ENCODE data around the gene HEPHL1.
A peak's percentile ranks its signal among the peaks of the same experiment; 100 is the strongest.

The HEPHL1 gene

DNA sequence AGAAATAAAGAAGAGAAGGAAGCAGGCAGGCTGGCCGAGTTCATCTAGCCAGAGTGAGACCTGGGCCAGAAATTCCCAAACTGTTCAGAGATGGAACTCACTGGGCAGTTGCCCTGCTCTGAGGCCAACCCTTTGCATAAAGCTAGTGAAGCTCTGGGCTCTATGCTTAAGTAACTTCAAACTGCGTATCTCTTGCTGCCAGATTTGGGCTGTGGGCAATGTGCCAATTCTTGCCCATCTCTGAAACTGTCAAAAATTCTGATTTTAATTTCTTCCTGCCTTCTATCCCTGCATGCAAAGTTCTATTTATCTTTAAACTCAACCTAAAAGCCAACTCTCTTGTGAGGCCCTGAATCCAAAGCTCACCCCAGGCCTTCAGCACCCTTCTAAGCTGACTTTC, 36.2 kb upstream of the HEPHL1 start:
- H3K4me3 ChIP-seq (replicated peaks in 1 of 2; ENCODE audit: low read depth in 2 of 2, low read length in 2 of 2), result no peak overlapping the region
- DNase-seq (ENCODE audit: low read depth in 2 of 2), result no peak
- TF ChIP-seq, protein P1, sequence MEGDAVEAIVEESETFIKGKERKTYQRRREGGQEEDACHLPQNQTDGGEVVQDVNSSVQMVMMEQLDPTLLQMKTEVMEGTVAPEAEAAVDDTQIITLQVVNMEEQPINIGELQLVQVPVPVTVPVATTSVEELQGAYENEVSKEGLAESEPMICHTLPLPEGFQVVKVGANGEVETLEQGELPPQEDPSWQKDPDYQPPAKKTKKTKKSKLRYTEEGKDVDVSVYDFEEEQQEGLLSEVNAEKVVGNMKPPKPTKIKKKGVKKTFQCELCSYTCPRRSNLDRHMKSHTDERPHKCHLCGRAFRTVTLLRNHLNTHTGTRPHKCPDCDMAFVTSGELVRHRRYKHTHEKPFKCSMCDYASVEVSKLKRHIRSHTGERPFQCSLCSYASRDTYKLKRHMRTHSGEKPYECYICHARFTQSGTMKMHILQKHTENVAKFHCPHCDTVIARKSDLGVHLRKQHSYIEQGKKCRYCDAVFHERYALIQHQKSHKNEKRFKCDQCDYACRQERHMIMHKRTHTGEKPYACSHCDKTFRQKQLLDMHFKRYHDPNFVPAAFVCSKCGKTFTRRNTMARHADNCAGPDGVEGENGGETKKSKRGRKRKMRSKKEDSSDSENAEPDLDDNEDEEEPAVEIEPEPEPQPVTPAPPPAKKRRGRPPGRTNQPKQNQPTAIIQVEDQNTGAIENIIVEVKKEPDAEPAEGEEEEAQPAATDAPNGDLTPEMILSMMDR (IDR thresholded peaks at IDR 0.05; ENCODE audit: low read depth, low read length), result no peak

DNA sequence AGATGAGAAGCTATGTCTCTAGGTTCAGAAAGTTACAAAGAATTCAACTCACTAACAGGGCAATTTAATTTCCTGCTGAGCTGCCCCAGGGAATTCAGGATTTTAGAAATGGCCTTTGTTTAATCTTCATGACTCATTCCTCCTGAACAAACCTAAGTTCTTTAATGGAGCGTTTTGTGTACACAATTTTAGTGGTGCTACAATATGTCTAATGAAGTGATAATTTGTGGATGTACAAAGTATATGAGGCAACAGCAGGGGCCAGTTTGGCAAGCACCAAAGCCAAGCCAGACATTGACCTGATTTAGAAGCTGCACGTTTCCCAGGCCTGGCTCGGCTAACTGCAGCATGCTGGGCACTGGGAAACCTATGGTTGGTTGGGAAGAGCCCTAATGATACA, 34.4 kb upstream of the HEPHL1 start:
- TF ChIP-seq, protein P1 (IDR thresholded peaks at IDR 0.05; ENCODE audit: low read depth, low read length), result no peak
- peak; percentile 12 to 63 for DNase-seq (ENCODE audit: low read depth in 2 of 2)

DNA sequence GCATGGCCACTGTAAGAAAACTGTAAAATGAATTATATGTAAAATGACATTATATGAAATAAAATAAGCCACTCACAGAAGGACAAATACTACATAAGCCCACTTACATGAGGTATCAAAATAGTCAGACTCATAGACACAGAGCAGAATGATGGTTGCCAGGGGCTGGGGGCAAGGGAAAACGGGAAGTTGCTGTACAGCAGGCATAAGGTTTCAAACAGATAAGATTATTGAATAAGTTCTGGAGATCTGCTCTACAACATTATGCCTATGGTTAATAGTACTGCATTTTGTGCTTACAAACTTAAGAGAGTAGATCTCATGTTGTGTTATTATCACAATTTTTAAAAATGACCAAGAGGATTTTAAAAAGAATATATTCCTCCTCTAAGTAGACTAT, 32.7 kb upstream of the HEPHL1 start:
- TF ChIP-seq, protein P1 (IDR thresholded peaks at IDR 0.05; ENCODE audit: low read depth, low read length), result no peak
- H3K4me3 ChIP-seq (replicated peaks in 1 of 2; ENCODE audit: low read depth in 2 of 2, low read length in 2 of 2), result no peak overlapping the region
- no peak for DNase-seq (ENCODE audit: low read depth in 2 of 2)

More for the DNA sequence above, 34.4 kb upstream of the HEPHL1 start:
- no peak overlapping the region for H3K4me3 ChIP-seq (replicated peaks in 1 of 2; ENCODE audit: low read depth in 2 of 2, low read length in 2 of 2)

DNA sequence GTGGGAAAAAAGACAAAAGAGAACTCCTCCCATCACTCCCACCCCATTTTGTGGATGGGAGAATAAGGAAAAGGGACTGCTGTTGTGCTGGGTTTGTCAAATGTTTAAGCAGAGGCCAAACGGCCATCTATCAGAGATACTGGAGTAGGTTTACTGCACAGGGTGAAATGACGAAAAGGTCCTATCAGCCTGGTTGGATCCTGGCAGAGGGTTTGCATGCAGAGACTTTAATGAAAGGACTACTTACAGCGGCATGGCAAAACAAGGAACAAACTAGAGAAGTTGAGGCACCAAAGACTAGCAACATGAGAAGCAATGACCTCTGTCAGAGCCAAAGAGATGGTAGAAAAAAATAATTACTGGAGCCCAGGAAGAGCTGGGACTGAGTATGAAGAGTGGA, 32.2 kb upstream of the HEPHL1 start:
- DNase-seq (ENCODE audit: low read depth in 2 of 2), result no peak
- H3K4me3 ChIP-seq (replicated peaks in 1 of 2; ENCODE audit: low read depth in 2 of 2, low read length in 2 of 2), result no peak overlapping the region
- TF ChIP-seq, protein P1 (IDR thresholded peaks at IDR 0.05; ENCODE audit: low read depth, low read length), result no peak

DNA sequence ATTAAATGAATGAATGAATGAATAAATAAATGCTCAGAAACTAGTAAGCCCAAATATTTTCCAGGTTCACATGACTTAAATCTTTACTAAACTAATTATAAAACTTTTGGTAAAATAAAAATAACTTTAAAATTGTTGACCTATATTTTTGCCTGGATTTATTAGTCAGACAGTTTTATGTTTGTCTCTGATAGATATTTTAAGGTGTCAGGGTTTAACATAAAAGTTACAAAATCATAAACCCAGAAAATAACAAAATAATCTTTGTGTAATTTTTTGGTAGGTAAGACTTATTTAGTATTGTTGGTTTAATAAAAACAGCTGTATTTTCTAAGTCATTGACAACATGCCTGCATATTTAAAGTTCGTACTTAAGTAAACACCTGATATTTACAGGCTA, 27.4 kb upstream of the HEPHL1 start:
- TF ChIP-seq, protein P1 (IDR thresholded peaks at IDR 0.05; ENCODE audit: low read depth, low read length), result no peak
- no peak for DNase-seq (ENCODE audit: low read depth in 2 of 2)
- H3K4me3 ChIP-seq (replicated peaks in 1 of 2; ENCODE audit: low read depth in 2 of 2, low read length in 2 of 2), result no peak overlapping the region

GRCh38 chr11:93997741-93998140, 23.4 kb upstream of the HEPHL1 start:
- DNase-seq (ENCODE audit: low read depth in 2 of 2), result no peak
- TF ChIP-seq, protein P1 (IDR thresholded peaks at IDR 0.05; ENCODE audit: low read depth, low read length), result no peak
- no peak overlapping the region for H3K4me3 ChIP-seq (replicated peaks in 1 of 2; ENCODE audit: low read depth in 2 of 2, low read length in 2 of 2)

DNA sequence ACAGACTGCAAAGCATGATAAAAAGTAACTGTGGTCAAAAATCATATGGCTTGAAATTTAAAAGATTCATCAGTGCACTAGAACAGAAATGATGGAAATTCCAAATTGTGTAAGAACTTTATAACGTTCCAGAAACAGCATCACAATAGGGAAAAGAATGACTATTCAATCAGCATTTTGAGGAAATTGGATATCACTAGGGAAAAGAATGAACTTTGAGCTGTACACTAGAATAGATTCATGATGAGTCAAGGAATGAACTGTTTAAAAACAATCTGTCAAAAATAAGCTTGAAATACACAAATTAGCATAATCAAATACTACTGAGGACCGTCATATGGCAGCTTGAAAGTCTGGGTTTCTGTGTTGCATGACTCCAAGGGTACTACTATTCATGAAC, 20.5 kb upstream of the HEPHL1 start:
- DNase-seq (ENCODE audit: low read depth in 2 of 2), result peak in 1 of 2 donors; percentile 61
- TF ChIP-seq, protein P1 (IDR thresholded peaks at IDR 0.05; ENCODE audit: low read depth, low read length), result no peak
- no peak overlapping the region for H3K4me3 ChIP-seq (replicated peaks in 1 of 2; ENCODE audit: low read depth in 2 of 2, low read length in 2 of 2)

Data from cardiac fibroblast (primary cell).